Hepatocyte (in vitro differentiated cells): ENCODE data around the gene COX7C. TPM values are rescaled to one million over a fixed set of nuclear protein-coding genes. Genes with fewer than 3 reads are reported as not detected.
"Not testable (repeated sequence)": the region's sequence is repeated elsewhere in the genome, so short reads cannot be mapped to it uniquely, and the experiment has no call there.

ENCODE experiments used
- DNase-seq: peaks from one replicate; pipeline ENCODE4 v3.0.0-alpha.2; 2016; ENCODE audit warnings: low spot score
- H2AFZ ChIP-seq: fragments of 200-600 bp; sonication (generic); 2 replicates; pipeline ENCODE4 v1.6.0; 2016; ENCODE audit warnings: antibody characterized with exemption, mild to moderate bottlenecking
- H3K27ac ChIP-seq: fragments of 200-600 bp; sonication (generic); 2 replicates; pipeline ENCODE4 v1.5.1; 2016; ENCODE audit warnings: mild to moderate bottlenecking
- H3K27me3 ChIP-seq: fragments of 200-600 bp; sonication (generic); 2 replicates; pipeline ENCODE4 v1.6.1; 2016
- H3K36me3 ChIP-seq: fragments of 200-600 bp; sonication (generic); replicated peaks from 2 replicates; pipeline ENCODE4 v1.5.1; 2016; ENCODE audit warnings: low read depth; ENCODE audit not compliant: insufficient read depth
- H3K4me1 ChIP-seq: fragments of 200-600 bp; sonication (generic); 2 replicates; pipeline ENCODE4 v1.5.1; 2016; ENCODE audit warnings: mild to moderate bottlenecking, moderate library complexity; ENCODE audit not compliant: insufficient read depth
- H3K4me2 ChIP-seq: fragments of 200-600 bp; sonication (generic); 2 replicates; pipeline ENCODE4 v1.6.0; 2016
- H3K4me3 ChIP-seq: fragments of 200-600 bp; sonication (generic); 2 replicates; pipeline ENCODE4 v1.5.1; 2016; ENCODE audit warnings: mild to moderate bottlenecking
- H3K79me2 ChIP-seq: fragments of 200-600 bp; sonication (generic); 2 replicates; pipeline ENCODE4 v1.6.0; 2017; ENCODE audit warnings: mild to moderate bottlenecking
- H3K9me2 ChIP-seq: fragments of 200-600 bp; sonication (generic); replicated peaks from 2 replicates; pipeline ENCODE4 v1.6.0; 2017; ENCODE audit warnings: mild to moderate bottlenecking; ENCODE audit not compliant: insufficient read depth
- H3K9me3 ChIP-seq: fragments of 200-600 bp; sonication (generic); 2 replicates; pipeline ENCODE4 v1.5.1; 2016; ENCODE audit warnings: low read depth, mild to moderate bottlenecking
- H4K20me1 ChIP-seq: fragments of 200-600 bp; sonication (generic); 2 replicates; pipeline ENCODE4 v1.6.0; 2016; ENCODE audit warnings: mild to moderate bottlenecking; ENCODE audit not compliant: insufficient read depth, poor library complexity, severe bottlenecking
- CTCF ChIP-seq: fragments of 200-600 bp; sonication (generic); IDR thresholded peaks from 2 replicates; pipeline ENCODE4 v1.5.1; 2016; ENCODE audit warnings: antibody characterized with exemption, mild to moderate bottlenecking; ENCODE audit not compliant: poor library complexity
- EZH2 ChIP-seq: fragments of 200-600 bp; sonication (generic); IDR thresholded peaks from 2 replicates; pipeline ENCODE4 v1.6.1; 2016; ENCODE audit warnings: antibody characterized with exemption, mild to moderate bottlenecking, borderline replicate concordance
- EZH2phosphoT487 ChIP-seq: fragments of 200-600 bp; sonication (generic); IDR thresholded peaks from one replicate; pipeline ENCODE4 v1.6.1; 2018; ENCODE audit warnings: antibody characterized with exemption, mild to moderate bottlenecking, low read depth, moderate library complexity; ENCODE audit not compliant: unreplicated experiment, severe bottlenecking
- WGBS: methylation state at CpG from one replicate; pipeline ENCODE4 v1.1.6; 2016; ENCODE audit warnings: low lambda C conversion rate; ENCODE audit errors: missing lambda C conversion rate; 5-methylcytosine and 5-hydroxymethylcytosine counted together
- polyA plus RNA-seq: library from polyadenylated mRNA; unstranded; fragments of >200 nt; fragmentation: Nextera tagmentation; extraction: Ambion mirVana; gene quantifications from 2 replicates; pipeline ENCODE4 v1.2.1, GENCODE V29; 2016
- total RNA-seq: library from RNA; depleted of rRNA; stranded (reverse); fragments of >200 nt; gene quantifications from 2 replicates; pipeline ENCODE4 v1.2.3, GENCODE V29; 2014

COX7C gene
- total RNA-seq (541 and 620 TPM in 2 replicates), polyA plus RNA-seq (1,020 and 1,056 TPM in 2 replicates)

- peak within 1 kb of the TSS; percentile 82 for H3K4me3 ChIP-seq
- no peaks in the 10 kb centered on the region for H3K4me1 ChIP-seq
- TF ChIP-seq EZH2 (no peak), CTCF (no peak), EZH2phosphoT487 (no peak)
- H3K27ac ChIP-seq: peak within 1 kb of the TSS; percentile 92
- peaks cover 18% of the 10 kb centered on the region for H3K79me2 ChIP-seq
- H3K9me2 ChIP-seq: no peaks in the 10 kb centered on the region
- H4K20me1 ChIP-seq: no peaks in the 10 kb centered on the region
- peak within 1 kb of the TSS; percentile 84 for H3K4me2 ChIP-seq
- peak; percentile 97 for DNase-seq
- peak within 1 kb of the TSS; percentile 95 for H2AFZ ChIP-seq
- no peaks in the 10 kb centered on the region for H3K36me3 ChIP-seq
- H3K27me3 ChIP-seq: no peaks in the 10 kb centered on the region
- WGBS: 2% methylated on average over 40 of the region's 41 CpGs
- no peaks in the 10 kb centered on the region for H3K9me3 ChIP-seq
These were observed at the start of gene COX7C for GRCh38 chr5:86617756-86618576. Gene COX7C (plus strand): TSS chr5:86617941. CDS start chr5:86618056, 115 bp downstream.

- 97% methylated on average over 29 of the region's 44 CpGs for WGBS
- H4K20me1 ChIP-seq, H2AFZ ChIP-seq, H3K36me3 ChIP-seq, H3K4me2 ChIP-seq, H3K27ac ChIP-seq, DNase-seq, H3K79me2 ChIP-seq, H3K4me1 ChIP-seq, H3K27me3 ChIP-seq, H3K4me3 ChIP-seq, H3K9me3 ChIP-seq, H3K9me2 ChIP-seq: not testable (repeated sequence)
These were observed 48.0 kb upstream of the COX7C start for GRCh38 chr5:86569522-86570426.

GRCh38 chr5:86570427-86571083, 47.2 kb upstream of the COX7C start:
- WGBS: 90% methylated on average over 20 of the region's 20 CpGs
- no peak for DNase-seq
- Histone ChIP-seq H3K4me1 (peaks cover 1% of the 10 kb centered on the region), H3K27me3 (no peaks in the 10 kb centered on the region), H3K9me3 (no peaks in the 10 kb centered on the region), H3K36me3 (no peaks in the 10 kb centered on the region), H3K4me3 (no peak overlapping the region), H3K79me2 (no peaks in the 10 kb centered on the region), H3K27ac (no peak overlapping the region), H2AFZ (no peak overlapping the region), H3K4me2 (no peak overlapping the region), H3K9me2 (no peaks in the 10 kb centered on the region), H4K20me1 (no peaks in the 10 kb centered on the region)
- no peak for TF ChIP-seq EZH2
- no peak for TF ChIP-seq EZH2phosphoT487
- no peak for TF ChIP-seq CTCF

GRCh38 chr5:86571109-86571508, 46.6 kb upstream of the COX7C start:
- not testable (repeated sequence) for H3K27me3 ChIP-seq, H3K27ac ChIP-seq
- 98% methylated on average over 12 of the region's 12 CpGs for WGBS

More at GRCh38 chr5:86571109-86571508, 46.6 kb upstream of the COX7C start:
- DNase-seq, H3K36me3 ChIP-seq, H3K79me2 ChIP-seq, H3K4me3 ChIP-seq, H3K4me2 ChIP-seq, H3K9me3 ChIP-seq, H2AFZ ChIP-seq, H3K9me2 ChIP-seq, H3K4me1 ChIP-seq, H4K20me1 ChIP-seq: not testable (repeated sequence)
